Prostate gland (tissue), 2 donors: ENCODE measurements around the gene AKR1A1.

Experiments used
- CTCF ChIP-seq, 4 experiments: fragments of 200-600 bp in 2 of 4; fragments of 450-650 bp in 2 of 4; sonication (generic) in 2 of 4; IDR thresholded peaks; 1 replicate in 3 of 4; 2 replicates in 1 of 4; pipeline ENCODE4 v1.5.1; 2016 to 2019; ENCODE audit warnings: antibody characterized with exemption in 4 of 4, mild to moderate bottlenecking in 2 of 4, moderate library complexity in 2 of 4
- POLR2AphosphoS5 ChIP-seq: sonication (generic); formaldehyde crosslinking; IDR thresholded peaks from one replicate; pipeline ENCODE4 v1.6.1; 2017; ENCODE audit warnings: antibody characterized with exemption

DNA sequence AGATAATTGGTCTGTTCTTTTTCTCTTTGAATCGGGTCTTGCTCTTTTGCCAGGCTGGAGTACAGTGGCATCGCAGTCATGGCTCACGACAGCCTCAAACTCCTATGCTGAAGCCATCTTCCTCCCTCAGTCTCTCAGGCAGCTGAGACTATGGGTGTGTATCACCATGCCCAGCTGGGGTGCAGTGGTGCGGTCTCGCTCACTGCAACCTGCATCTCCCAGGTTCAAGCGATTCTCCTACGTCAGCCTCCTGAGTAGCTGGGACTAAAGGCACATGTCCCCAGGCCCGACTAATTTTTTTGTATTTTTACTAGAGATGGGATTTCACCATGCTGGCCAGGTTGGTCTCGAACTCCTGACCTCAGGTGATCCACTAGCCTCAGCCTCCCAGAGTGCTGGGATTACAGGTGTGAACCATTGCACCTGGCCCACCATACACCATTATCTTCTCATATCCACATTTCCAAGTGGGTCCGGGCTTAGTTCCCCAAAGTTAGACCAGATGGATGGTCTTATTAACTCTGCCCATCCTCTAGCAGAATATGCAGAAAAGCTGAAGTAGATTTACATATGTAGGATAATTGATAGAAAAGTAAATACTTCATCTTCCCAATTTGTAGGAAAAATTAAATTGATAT is 60.1 kb downstream of the AKR1A1 start:
- TF ChIP-seq CTCF (IDR thresholded peaks at IDR 0.05) (no peak), POLR2AphosphoS5 (no peak)
